ENCODE data around the gene FMOD. TPM values are rescaled to one million over a fixed set of nuclear protein-coding genes. Genes with fewer than 3 reads are reported as not detected.

FMOD gene
- total and polyA plus RNA-seq, 4 donors, result 16.5 to 93.4 (median 32.8) TPM

DNA sequence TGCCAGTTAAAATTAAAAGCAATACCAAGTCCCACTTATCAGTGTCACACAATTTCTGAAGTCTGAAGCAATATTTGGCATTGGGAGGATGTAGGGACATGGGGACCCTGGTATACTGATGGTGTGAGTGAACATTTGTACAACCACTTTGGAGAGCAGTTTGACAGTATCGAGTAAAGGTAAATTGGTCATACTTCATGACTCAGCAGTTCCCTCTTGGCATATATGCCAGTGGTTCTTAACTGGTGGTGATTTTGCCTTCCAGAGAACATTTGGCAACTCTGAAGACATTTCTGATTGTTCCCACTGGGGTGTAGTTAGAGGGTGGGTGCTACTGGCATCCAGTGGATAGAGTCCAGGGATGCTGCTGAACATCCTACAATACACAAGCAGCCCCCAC lies 19.7 kb downstream of the FMOD start:
- TF ChIP-seq, protein P1, sequence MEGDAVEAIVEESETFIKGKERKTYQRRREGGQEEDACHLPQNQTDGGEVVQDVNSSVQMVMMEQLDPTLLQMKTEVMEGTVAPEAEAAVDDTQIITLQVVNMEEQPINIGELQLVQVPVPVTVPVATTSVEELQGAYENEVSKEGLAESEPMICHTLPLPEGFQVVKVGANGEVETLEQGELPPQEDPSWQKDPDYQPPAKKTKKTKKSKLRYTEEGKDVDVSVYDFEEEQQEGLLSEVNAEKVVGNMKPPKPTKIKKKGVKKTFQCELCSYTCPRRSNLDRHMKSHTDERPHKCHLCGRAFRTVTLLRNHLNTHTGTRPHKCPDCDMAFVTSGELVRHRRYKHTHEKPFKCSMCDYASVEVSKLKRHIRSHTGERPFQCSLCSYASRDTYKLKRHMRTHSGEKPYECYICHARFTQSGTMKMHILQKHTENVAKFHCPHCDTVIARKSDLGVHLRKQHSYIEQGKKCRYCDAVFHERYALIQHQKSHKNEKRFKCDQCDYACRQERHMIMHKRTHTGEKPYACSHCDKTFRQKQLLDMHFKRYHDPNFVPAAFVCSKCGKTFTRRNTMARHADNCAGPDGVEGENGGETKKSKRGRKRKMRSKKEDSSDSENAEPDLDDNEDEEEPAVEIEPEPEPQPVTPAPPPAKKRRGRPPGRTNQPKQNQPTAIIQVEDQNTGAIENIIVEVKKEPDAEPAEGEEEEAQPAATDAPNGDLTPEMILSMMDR (IDR thresholded peaks at IDR 0.05; ENCODE audit: control extremely low read depth, extremely low read depth), result no peak
- H3K36me3 ChIP-seq (ENCODE audit: control insufficient read depth in 4 of 4, insufficient read depth in 4 of 4, low read length in 4 of 4), result no peaks in the 10 kb centered on the region
- no peaks in the 10 kb centered on the region for H3K9me3 ChIP-seq (ENCODE audit: control insufficient read depth in 4 of 4, insufficient read depth in 3 of 4, low read length in 3 of 4)
- H3K27ac ChIP-seq (ENCODE audit: low read depth in 1 of 2, low read length in 1 of 2), result no peak overlapping the region
- 25 to 42% methylated on average over 1 of the region's 1 CpG for WGBS, 2 donors
- ATAC-seq (ENCODE audit: insufficient read depth, low FRiP score) (no peak), DNase-seq (no peak)
- no peak overlapping the region for H3K4me3 ChIP-seq
- H3K9ac ChIP-seq (ENCODE audit: insufficient read depth in 1 of 2, low read length in 2 of 2), result no peak overlapping the region
- peaks cover 0 to 21% (median 11%) of the 10 kb centered on the region in 5 donors for H3K4me1 ChIP-seq (ENCODE audit: control insufficient read depth in 5 of 5, insufficient read depth in 5 of 5, low read length in 5 of 5)
- no peaks in the 10 kb centered on the region for H3K27me3 ChIP-seq (ENCODE audit: control insufficient read depth in 3 of 3, insufficient read depth in 3 of 3, low read length in 2 of 3)

DNA sequence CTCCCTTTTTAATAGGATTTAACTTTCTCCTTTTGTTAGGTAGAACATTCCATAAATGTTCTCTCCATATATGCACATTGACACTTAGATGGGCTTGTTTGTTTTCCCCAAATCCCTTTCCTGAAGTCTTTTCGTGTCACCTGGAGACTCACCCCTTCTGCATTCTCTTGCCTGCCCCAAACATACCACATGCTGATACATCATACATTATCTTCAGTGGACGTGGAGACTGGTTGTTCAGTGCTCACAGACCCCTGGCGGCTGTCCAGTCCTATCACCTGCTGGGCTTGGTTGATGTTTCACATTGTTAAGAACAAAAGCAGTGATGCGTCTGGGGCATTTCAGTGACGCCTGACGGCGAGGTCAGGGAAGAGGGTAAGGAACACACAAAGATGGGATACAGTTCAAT lies 22.2 kb downstream of the FMOD start:
- Histone ChIP-seq H3K27me3 (ENCODE audit: control insufficient read depth in 3 of 3, insufficient read depth in 3 of 3, low read length in 2 of 3) (no peaks in the 10 kb centered on the region), H3K9me3 (ENCODE audit: control insufficient read depth in 4 of 4, insufficient read depth in 3 of 4, low read length in 3 of 4) (no peaks in the 10 kb centered on the region), H3K9ac (ENCODE audit: insufficient read depth in 1 of 2, low read length in 2 of 2) (no peak overlapping the region), H3K4me1 (ENCODE audit: control insufficient read depth in 5 of 5, insufficient read depth in 5 of 5, low read length in 5 of 5) (peaks cover 0 to 39% (median 21%) of the 10 kb centered on the region in 5 donors), H3K27ac (ENCODE audit: low read depth in 1 of 2, low read length in 1 of 2) (peak overlapping the region in 1 of 2 donors; percentile 36), H3K4me3 (no peak overlapping the region), H3K36me3 (ENCODE audit: control insufficient read depth in 4 of 4, insufficient read depth in 4 of 4, low read length in 4 of 4) (no peaks in the 10 kb centered on the region)
- TF ChIP-seq, protein P1 (IDR thresholded peaks at IDR 0.05; ENCODE audit: control extremely low read depth, extremely low read depth), result no peak
- DNase-seq, result peak in 1 of 3 donors; percentile 32
- ATAC-seq (ENCODE audit: insufficient read depth, low FRiP score), result no peak
- 80 to 85% methylated on average over 7 of the region's 7 CpGs for WGBS, 2 donors

DNA sequence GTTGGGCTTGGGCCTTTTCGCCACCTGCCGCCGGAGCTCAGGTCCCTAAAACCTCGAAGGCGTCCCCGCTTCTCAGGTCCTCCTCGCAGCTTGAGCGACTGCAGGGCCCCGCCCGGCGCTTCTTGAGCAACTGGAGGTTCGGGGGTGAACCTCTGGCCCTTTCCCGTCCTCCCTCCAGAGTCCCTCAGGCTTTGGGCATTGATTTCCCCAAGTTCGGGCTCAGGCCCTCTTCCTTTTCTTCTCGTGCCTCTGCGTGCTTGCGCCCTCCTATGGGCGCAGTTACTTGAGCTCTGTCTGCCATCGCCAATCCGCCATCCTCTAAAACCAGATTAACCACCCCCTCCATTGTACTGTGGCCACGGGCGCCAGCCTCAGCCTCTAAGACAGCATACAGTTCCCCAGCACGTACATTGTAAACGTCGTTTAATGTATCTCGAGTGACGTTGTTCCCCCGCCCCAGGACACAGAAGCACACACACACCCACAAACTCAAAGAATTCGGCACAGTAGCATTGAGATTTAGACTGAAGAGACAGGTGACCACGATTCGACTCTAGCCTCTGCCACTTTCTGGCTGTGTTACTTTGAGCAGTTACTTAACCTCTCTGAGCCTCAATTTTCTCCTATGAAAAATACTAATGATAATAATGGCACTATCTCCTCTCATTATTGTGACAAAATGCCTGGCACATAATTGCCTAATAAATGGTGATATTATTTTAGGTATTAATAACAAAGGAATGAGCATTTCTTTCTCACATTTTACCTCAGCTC lies 23.1 kb downstream of the FMOD start:
- peaks cover 6 to 47% (median 26%) of the 10 kb centered on the region in 5 donors for H3K4me1 ChIP-seq (ENCODE audit: control insufficient read depth in 5 of 5, insufficient read depth in 5 of 5, low read length in 5 of 5)
- WGBS, 2 donors, result 6% methylated on average over 30 to 31 of the region's 31 CpGs

More for the DNA sequence above, 23.1 kb downstream of the FMOD start:
- Histone ChIP-seq H3K4me3 (no peak overlapping the region), H3K27ac (ENCODE audit: low read depth in 1 of 2, low read length in 1 of 2) (peak overlapping the region; percentile 65 to 80), H3K27me3 (ENCODE audit: control insufficient read depth in 3 of 3, insufficient read depth in 3 of 3, low read length in 2 of 3) (no peaks in the 10 kb centered on the region), H3K9me3 (ENCODE audit: control insufficient read depth in 4 of 4, insufficient read depth in 3 of 4, low read length in 3 of 4) (no peaks in the 10 kb centered on the region), H3K9ac (ENCODE audit: insufficient read depth in 1 of 2, low read length in 2 of 2) (peak overlapping the region; percentile 37 to 83), H3K36me3 (ENCODE audit: control insufficient read depth in 4 of 4, insufficient read depth in 4 of 4, low read length in 4 of 4) (no peaks in the 10 kb centered on the region)
- ATAC-seq (ENCODE audit: insufficient read depth, low FRiP score), result peak; percentile 64
- TF ChIP-seq, protein P1 (IDR thresholded peaks at IDR 0.05; ENCODE audit: control extremely low read depth, extremely low read depth), result peak; percentile 35
- peak in 2 of 3 donors; percentile 76 to 83 for DNase-seq

All from lung (tissue), 12 donors.